Measurements from ENCODE around the gene LRP2BP. TPM values are rescaled to one million over a fixed set of nuclear protein-coding genes. Genes with fewer than 3 reads are reported as not detected.

Gene LRP2BP
- total and polyA plus RNA-seq, 2 of the 13 experiments (the other 11 are each of a cell fraction or from before 2014, with no cell fraction given), result 0.22 to 0.29 TPM

GRCh38 chr4:185332575-185333464 is 62.9 kb downstream of the LRP2BP start (continued):
- TF ChIP-seq FOXP4 (CRISPR knock-in tag; IDR thresholded peaks at IDR 0.05), result peak; percentile 37; the same call in 1 of the 2 replicates
- TF ChIP-seq HNRNPLL (IDR thresholded peaks at IDR 0.05; ENCODE audit: low read depth, low read length, poor library complexity, severe bottlenecking), result no peak
- TF ChIP-seq HNF4A (CRISPR knock-in tag; IDR thresholded peaks at IDR 0.05), result peak; percentile 69
- TF ChIP-seq PRDM10 (CRISPR knock-in tag; IDR thresholded peaks at IDR 0.05; ENCODE audit: low read depth), result no peak
- peak; percentile 27; the same call in 1 of the 2 replicates for TF ChIP-seq SALL1 (CRISPR knock-in tag; IDR thresholded peaks at IDR 0.05)
- TF ChIP-seq HHEX (CRISPR knock-in tag; IDR thresholded peaks at IDR 0.05), result peak; percentile 15; the same call in 1 of the 2 replicates
- TF ChIP-seq KIAA2018 (CRISPR knock-in tag; IDR thresholded peaks at IDR 0.05; ENCODE audit: borderline replicate concordance), result no peak

All from HepG2 (cell line).